ENCODE results near the gene LYRM7. TPM values are rescaled to one million over a fixed set of nuclear protein-coding genes. Genes with fewer than 3 reads are reported as not detected.
"Not testable (repeated sequence)": the region's sequence is repeated elsewhere in the genome, so short reads cannot be mapped to it uniquely, and the experiment has no call there.

LYRM7 gene
- total RNA-seq, 2 experiments from 2014 or later, result 16.0 to 20.7 TPM

GRCh38 chr5:131182839-131183238 is 12.1 kb downstream of the LYRM7 start:
- ATAC-seq (no peak), DNase-seq (no peak)
- Mint-ChIP-seq H3K27me3 (no peaks in the 10 kb centered on the region), H3K36me3 (ENCODE audit: low read depth) (peaks cover 1% of the 10 kb centered on the region), H3K4me1 (peaks cover 5% of the 10 kb centered on the region), H3K27ac (no peak overlapping the region), H3K9me3 (ENCODE audit: low read depth) (no peaks in the 10 kb centered on the region), H3K4me3 (no peak overlapping the region)
- CTCF ChIA-PET, result no interaction called here
- POLR2A ChIA-PET, result no interaction called here
- intact Hi-C loops (cut with DNase I, micrococcal nuclease), result no loop called here

DNA sequence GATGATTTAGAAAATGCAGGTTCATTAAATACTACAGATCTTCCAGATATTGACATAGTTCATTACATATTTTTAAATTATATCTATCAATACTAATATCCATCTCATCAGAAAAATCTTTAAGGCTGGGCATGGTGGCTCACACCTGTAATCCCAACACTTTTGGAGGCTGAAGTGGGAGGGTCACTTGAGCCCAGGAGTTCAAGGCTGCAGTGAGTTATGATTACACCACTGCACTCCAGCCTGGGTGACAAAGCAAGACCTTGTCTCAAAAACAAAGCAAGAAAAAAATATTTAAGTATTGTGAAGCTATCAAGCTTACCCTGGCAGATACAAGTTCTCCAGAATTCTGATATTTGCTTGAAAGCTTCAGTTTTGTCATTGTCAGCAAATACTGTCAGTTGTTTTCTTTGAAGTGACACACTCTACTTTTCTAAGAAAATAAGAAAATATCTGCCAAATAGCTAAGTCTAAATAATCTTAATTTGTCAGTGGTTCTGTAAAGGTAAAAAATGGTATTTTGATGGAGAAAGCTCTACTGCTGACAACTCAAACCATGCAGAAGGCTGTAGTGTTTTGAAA is 14.9 kb downstream of the LYRM7 start:
- CTCF ChIA-PET, result interaction anchor here (0.8 kb wide), 1 partner anchor 237 kb away, joined by 3 read pairs; no protein-coding TSS in a partner anchor
- DNase-seq, result no peak
- no peak for ATAC-seq
- Mint-ChIP-seq H3K4me1 (no peaks in the 10 kb centered on the region), H3K36me3 (ENCODE audit: low read depth) (peaks cover 8% of the 10 kb centered on the region), H3K4me3 (no peak overlapping the region), H3K27ac (no peak overlapping the region), H3K27me3 (no peaks in the 10 kb centered on the region), H3K9me3 (ENCODE audit: low read depth) (no peaks in the 10 kb centered on the region)
- intact Hi-C loops (cut with DNase I, micrococcal nuclease), result no loop called here
- POLR2A ChIA-PET, result no interaction called here

GRCh38 chr5:131186561-131187256 is 16.0 kb downstream of the LYRM7 start:
- Mint-ChIP-seq H3K27ac (no peak overlapping the region), H3K4me3 (no peak overlapping the region), H3K9me3 (ENCODE audit: low read depth) (no peaks in the 10 kb centered on the region), H3K36me3 (ENCODE audit: low read depth) (peaks cover 10% of the 10 kb centered on the region), H3K27me3 (no peaks in the 10 kb centered on the region), H3K4me1 (no peaks in the 10 kb centered on the region)
- ATAC-seq (no peak), DNase-seq (no peak)
- intact Hi-C loops (cut with DNase I, micrococcal nuclease), result no loop called here
- CTCF ChIA-PET, result interaction anchor here (0.7 to 1.2 kb wide), 2 partner anchors 12 to 23 kb away, joined by 3 read pairs; no protein-coding TSS in a partner anchor
- POLR2A ChIA-PET, result no interaction called here

- H3K27me3 Mint-ChIP-seq, result no peaks in the 10 kb centered on the region
- no peak overlapping the region for H3K4me3 Mint-ChIP-seq
- no peak for ATAC-seq
- ChIA-PET CTCF (no interaction called here), POLR2A (no interaction called here)
- no peaks in the 10 kb centered on the region for H3K9me3 Mint-ChIP-seq (ENCODE audit: low read depth)
- H3K36me3 Mint-ChIP-seq (ENCODE audit: low read depth), result peaks cover 7% of the 10 kb centered on the region
- intact Hi-C loops (cut with DNase I, micrococcal nuclease), result no loop called here
- DNase-seq, result no peak
- peaks cover 5% of the 10 kb centered on the region for H3K4me1 Mint-ChIP-seq
- H3K27ac Mint-ChIP-seq, result no peak overlapping the region
Measured at GRCh38 chr5:131193106-131193505, 22.4 kb downstream of the LYRM7 start.

DNA sequence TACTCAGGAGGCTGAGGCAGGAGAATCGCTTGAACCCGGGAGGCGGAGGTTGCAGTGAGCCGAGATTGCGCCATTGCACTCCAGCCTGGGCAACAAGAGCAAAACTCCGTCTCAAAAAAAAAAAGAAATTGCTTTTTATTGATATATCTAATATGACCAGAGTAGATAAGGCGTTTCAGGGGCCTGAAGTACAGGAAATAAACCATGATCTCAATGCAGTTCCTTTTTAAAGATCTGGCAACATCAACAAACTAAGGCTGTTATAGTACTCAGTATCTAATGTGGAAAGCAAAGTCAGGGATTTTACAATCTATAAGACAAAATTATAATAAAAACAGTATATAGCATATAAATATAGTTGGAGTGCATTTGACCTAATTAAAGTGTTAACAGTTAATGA is 23.2 kb downstream of the LYRM7 start:
- ATAC-seq; H3K9me3 Mint-ChIP-seq (ENCODE audit: low read depth); CTCF ChIA-PET; H3K4me1 Mint-ChIP-seq; H3K27me3 Mint-ChIP-seq; H3K4me3 Mint-ChIP-seq; POLR2A ChIA-PET; DNase-seq; H3K36me3 Mint-ChIP-seq (ENCODE audit: low read depth); H3K27ac Mint-ChIP-seq: not testable (repeated sequence)
- intact Hi-C loops (cut with DNase I, micrococcal nuclease), result loop anchor here in 1 of 2 experiments (2.0 kb wide), 1 partner anchor 13 kb away; no protein-coding TSS in a partner anchor

DNA sequence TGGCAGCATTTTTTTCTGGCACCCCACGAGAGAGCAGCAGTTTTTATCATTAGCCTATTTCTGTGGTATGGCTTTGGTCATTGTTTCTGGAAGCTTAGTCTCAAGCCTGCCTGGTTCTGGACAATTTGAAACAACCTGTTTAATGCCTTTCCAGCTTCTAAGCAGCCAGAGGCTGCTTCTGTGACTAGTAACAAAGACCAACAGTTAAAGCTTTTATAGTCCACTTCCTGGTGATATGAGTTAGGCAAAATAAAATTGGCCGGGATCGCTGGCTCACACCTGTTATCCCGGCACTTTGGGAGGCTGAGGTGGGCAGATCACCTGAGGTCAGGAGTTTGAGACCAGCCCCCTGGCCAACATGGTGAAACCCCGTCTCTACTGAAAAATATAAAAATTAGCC is 24.0 kb downstream of the LYRM7 start:
- CTCF ChIA-PET, result no interaction called here
- DNase-seq, result no peak
- H3K9me3 Mint-ChIP-seq (ENCODE audit: low read depth), result no peaks in the 10 kb centered on the region
- H3K27me3 Mint-ChIP-seq, result no peaks in the 10 kb centered on the region
- H3K4me1 Mint-ChIP-seq, result peaks cover 10% of the 10 kb centered on the region
- intact Hi-C loops (cut with DNase I, micrococcal nuclease), result loop anchor here in 1 of 2 experiments (2.0 kb wide), 1 partner anchor 14 kb away; no protein-coding TSS in a partner anchor
- no peak overlapping the region for H3K4me3 Mint-ChIP-seq
- POLR2A ChIA-PET, result no interaction called here
- no peak overlapping the region for H3K27ac Mint-ChIP-seq
- ATAC-seq, result no peak
- peaks cover 2% of the 10 kb centered on the region for H3K36me3 Mint-ChIP-seq (ENCODE audit: low read depth)

DNA sequence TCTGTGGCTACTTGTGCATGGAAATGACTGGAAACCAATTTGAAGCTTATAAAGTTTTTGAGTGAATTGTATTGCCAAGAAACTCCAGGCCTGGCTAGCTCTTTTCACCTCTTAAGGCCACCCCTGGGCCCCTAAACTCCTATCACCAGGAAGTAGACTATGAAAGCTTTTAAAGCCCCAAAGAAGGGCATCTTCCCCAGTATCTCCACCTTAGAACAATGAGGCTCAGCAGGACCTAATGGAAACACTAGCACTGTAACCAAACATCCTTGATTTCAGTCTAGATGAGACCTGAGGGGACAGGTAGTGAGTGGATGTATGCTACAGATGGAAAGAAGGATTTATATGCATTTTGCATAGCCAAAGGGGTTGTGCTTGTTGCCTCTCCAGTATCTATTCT is 25.0 kb downstream of the LYRM7 start:
- DNase-seq, result no peak
- H3K27ac Mint-ChIP-seq, result no peak overlapping the region
- CTCF ChIA-PET, result no interaction called here
- peaks cover 2% of the 10 kb centered on the region for H3K36me3 Mint-ChIP-seq (ENCODE audit: low read depth)
- H3K9me3 Mint-ChIP-seq (ENCODE audit: low read depth), result no peaks in the 10 kb centered on the region
- intact Hi-C loops (cut with DNase I, micrococcal nuclease), result loop anchor here in 1 of 2 experiments (2.0 kb wide), 1 partner anchor 15 kb away; no protein-coding TSS in a partner anchor
- POLR2A ChIA-PET, result no interaction called here
- H3K4me3 Mint-ChIP-seq, result no peak overlapping the region
- no peak for ATAC-seq
- H3K27me3 Mint-ChIP-seq, result no peaks in the 10 kb centered on the region
- H3K4me1 Mint-ChIP-seq, result peaks cover 10% of the 10 kb centered on the region

DNA sequence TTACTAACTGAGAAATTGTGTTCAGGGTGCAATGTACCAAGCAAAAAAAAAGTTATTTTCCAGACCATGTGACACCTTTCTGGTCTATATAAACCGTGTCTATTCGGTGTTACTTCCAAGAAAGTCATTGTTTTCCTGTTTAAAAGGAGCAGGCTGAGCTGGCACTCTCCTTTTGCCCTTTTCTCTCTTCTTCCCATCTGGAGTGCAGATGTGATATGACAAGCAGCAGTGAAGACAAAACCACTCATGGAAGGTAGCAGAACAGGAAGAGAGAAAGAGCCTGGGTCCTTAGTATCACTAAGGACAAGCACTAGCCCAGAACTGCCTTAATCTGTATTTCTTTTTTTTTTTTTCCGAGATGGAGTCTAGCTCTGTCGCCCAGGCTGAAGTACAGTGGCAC is 25.6 kb downstream of the LYRM7 start:
- peaks cover 10% of the 10 kb centered on the region for H3K4me1 Mint-ChIP-seq
- DNase-seq (no peak), ATAC-seq (no peak)
- no peak overlapping the region for H3K4me3 Mint-ChIP-seq
- ChIA-PET POLR2A (interaction anchor here (0.7 kb wide), 1 partner anchor 18 kb away, joined by 3 read pairs; no protein-coding TSS in a partner anchor), CTCF (interaction anchor here (1.0 to 1.2 kb wide), 2 partner anchors 11 to 209 kb away, joined by 3 read pairs; no protein-coding TSS in a partner anchor)
- H3K27ac Mint-ChIP-seq, result no peak overlapping the region
- intact Hi-C loops (cut with DNase I, micrococcal nuclease), result no loop called here
- H3K36me3 Mint-ChIP-seq (ENCODE audit: low read depth), result peaks cover 2% of the 10 kb centered on the region
- H3K27me3 Mint-ChIP-seq, result no peaks in the 10 kb centered on the region
- no peaks in the 10 kb centered on the region for H3K9me3 Mint-ChIP-seq (ENCODE audit: low read depth)

DNA sequence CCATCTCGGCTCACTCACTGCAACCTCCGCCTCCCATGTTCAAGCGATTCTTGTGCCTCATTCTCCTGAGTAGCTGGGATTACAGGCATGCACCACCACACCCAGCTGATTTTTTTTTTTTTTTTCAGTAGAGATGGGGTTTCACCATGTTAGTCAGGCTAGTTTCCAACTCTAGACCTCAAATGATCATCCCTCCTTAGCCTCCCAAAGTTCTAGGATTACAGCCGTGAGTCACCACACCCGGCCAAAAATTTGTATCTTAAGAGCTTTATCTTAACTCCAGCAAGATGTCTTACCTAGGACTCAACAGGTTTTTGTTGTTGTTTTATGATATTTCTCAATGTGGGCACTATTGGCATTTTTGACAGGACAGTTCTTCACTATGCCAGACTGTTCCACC is 27.9 kb downstream of the LYRM7 start:
- Mint-ChIP-seq H3K27ac (no peak overlapping the region), H3K4me1 (peaks cover 10% of the 10 kb centered on the region), H3K27me3 (no peaks in the 10 kb centered on the region), H3K9me3 (ENCODE audit: low read depth) (no peaks in the 10 kb centered on the region), H3K4me3 (no peak overlapping the region), H3K36me3 (ENCODE audit: low read depth) (no peaks in the 10 kb centered on the region)
- POLR2A ChIA-PET, result interaction anchor here (0.7 kb wide), 1 partner anchor 184 kb away, joined by 4 read pairs; no protein-coding TSS in a partner anchor
- no peak for ATAC-seq
- intact Hi-C loops (cut with DNase I, micrococcal nuclease), result no loop called here
- no peak for DNase-seq
- CTCF ChIA-PET, result interaction anchor here (1.1 to 1.5 kb wide), 2 partner anchors 12 to 218 kb away, joined by 3 to 4 read pairs; no protein-coding TSS in a partner anchor

GRCh38 chr5:131200560-131200959 is 29.8 kb downstream of the LYRM7 start:
- POLR2A ChIA-PET, result no interaction called here
- no peak for ATAC-seq

DNA sequence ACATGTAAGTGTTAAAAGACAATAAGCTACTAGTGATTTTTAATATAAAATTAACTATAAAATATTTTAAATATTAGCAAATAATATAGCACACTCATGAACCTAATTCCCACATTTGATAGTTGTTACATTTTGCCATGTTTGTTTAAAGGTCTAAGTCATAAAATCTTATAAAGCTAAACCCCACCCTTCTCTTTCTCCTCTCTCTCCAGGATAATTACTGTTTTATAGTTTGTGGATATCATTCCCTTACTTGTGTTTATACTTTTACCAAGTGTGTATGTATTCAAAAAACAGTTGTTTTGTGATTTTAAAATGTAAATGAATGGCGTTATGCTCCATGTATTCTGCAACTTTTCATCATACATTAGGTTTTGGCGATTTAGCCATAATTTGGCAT is 34.2 kb downstream of the LYRM7 start:
- ATAC-seq (no peak), DNase-seq (no peak)
- Mint-ChIP-seq H3K9me3 (ENCODE audit: low read depth) (no peaks in the 10 kb centered on the region), H3K27ac (no peak overlapping the region), H3K27me3 (no peaks in the 10 kb centered on the region), H3K36me3 (ENCODE audit: low read depth) (peaks cover 5% of the 10 kb centered on the region), H3K4me3 (no peak overlapping the region), H3K4me1 (peaks cover 22% of the 10 kb centered on the region)
- intact Hi-C loops (cut with DNase I, micrococcal nuclease), result no loop called here
- CTCF ChIA-PET, result no interaction called here
- POLR2A ChIA-PET, result no interaction called here

More at GRCh38 chr5:131200560-131200959, 29.8 kb downstream of the LYRM7 start:
- Mint-ChIP-seq H3K27ac (no peak overlapping the region), H3K4me1 (peaks cover 4% of the 10 kb centered on the region), H3K9me3 (ENCODE audit: low read depth) (no peaks in the 10 kb centered on the region), H3K36me3 (ENCODE audit: low read depth) (peaks cover 2% of the 10 kb centered on the region), H3K27me3 (no peaks in the 10 kb centered on the region), H3K4me3 (no peak overlapping the region)
- intact Hi-C loops (cut with DNase I, micrococcal nuclease), result no loop called here
- DNase-seq, result no peak
- CTCF ChIA-PET, result no interaction called here

DNA sequence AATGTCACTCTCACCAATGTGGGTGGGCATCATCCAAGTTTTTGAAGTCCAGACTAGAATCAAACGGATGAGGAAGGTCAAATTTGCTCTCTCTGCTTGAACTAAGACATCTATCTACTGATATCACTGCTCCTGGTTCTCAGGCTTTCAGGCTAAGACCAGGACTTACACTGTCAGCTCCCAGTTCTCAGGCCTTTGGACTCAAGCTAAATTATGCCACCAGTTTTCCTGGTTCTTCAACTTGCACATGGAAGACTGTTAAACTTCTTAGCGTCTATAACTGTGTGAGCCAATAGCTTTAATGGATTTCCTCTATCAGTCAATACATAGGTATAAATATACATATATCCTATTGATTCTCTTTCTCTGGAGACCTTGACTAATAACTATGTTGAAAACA is 35.3 kb downstream of the LYRM7 start:
- H3K36me3 Mint-ChIP-seq (ENCODE audit: low read depth), result peaks cover 5% of the 10 kb centered on the region
- no peaks in the 10 kb centered on the region for H3K9me3 Mint-ChIP-seq (ENCODE audit: low read depth)
- no peak for DNase-seq
- CTCF ChIA-PET, result interaction anchor here (0.5 kb wide), 1 partner anchor 59 kb away, joined by 3 read pairs; no protein-coding TSS in a partner anchor
- POLR2A ChIA-PET, result interaction anchor here (1.2 kb wide), 1 partner anchor 19 kb away, joined by 3 read pairs; no protein-coding TSS in a partner anchor
- H3K4me1 Mint-ChIP-seq, result peaks cover 33% of the 10 kb centered on the region
- intact Hi-C loops (cut with DNase I, micrococcal nuclease), result no loop called here
- no peak overlapping the region for H3K27ac Mint-ChIP-seq
- no peaks in the 10 kb centered on the region for H3K27me3 Mint-ChIP-seq
- H3K4me3 Mint-ChIP-seq, result no peak overlapping the region
- no peak for ATAC-seq
